Stimulated activated CD4-positive, alpha-beta T cell treated with anti-CD3 and anti-CD28 coated beads, Interleukin-12 subunit alpha, Interleukin-12 subunit beta, amount 100 ng/mL, for 4 hours (primary cell): ENCODE data around the gene PGLYRP4.
"Not testable (repeated sequence)": the region's sequence is repeated elsewhere in the genome, so short reads cannot be mapped to it uniquely, and the experiment has no call there.

Experiments used
- DNase-seq: peaks from one replicate; pipeline ENCODE4 v3.0.0-alpha.2; 2020

The PGLYRP4 gene

DNA sequence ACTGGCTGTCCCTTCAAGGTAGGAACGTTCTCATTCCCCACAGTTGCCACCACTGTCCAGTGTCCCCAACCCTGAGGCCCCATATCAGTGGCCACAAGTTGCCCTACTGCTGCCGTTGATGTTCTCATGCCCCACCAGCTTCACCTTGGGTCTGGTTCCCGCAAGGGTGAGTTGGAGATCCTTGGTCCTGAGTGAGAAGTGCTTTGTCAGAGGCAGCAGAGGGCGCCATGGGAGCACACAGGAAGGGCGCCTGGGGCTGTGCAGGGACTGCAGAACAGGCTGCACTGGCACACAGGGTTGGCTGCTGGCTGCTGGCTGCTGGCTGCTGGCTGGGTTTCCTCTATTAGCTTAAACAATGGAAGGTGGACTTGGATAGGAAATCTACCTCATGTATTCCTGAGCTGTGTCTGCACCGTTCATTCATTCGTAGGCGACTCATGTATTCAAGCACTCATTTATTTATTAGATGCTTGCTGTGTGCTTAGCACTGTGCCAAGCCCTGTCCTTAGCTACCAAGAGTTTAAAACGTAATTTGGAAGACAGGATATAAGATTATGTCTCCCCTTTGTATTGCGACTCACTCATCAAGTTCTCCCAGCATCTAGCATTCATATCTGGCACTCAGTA, 6.9 kb upstream of the PGLYRP4 start:
- DNase-seq, result peak; percentile 25

DNA sequence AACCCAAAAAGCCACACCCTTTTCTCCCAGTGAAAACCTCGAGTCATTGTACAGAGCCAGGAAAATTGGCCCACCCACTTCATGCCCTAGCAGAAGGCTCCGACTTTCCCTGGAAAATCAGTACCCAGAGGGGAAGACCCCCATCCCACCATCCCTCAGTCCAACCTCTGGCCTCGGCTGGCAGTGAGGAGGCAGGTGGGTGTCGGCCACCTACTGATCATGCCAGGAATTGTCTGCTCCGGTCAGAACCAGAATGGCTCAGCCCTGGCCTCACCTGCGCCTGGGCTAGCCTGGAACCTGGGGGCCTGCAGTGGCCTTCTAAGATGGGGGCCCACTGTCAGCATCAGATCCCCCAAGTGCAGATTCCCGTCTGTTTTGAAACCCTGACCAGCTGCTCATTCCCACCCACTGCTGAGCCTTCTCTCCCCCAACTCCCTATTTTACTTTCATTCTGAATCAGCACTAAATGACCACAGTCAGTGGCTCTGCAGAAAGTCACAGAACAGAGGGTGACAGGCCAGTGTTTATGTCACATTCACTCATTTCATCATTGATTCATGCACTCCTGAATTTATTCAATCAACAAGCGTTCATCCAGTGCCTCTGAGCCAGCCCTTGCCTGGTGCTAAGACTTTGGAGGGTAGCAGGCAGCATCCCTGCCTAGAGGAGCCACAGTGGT, 6.0 kb upstream of the PGLYRP4 start:
- no peak for DNase-seq

DNA sequence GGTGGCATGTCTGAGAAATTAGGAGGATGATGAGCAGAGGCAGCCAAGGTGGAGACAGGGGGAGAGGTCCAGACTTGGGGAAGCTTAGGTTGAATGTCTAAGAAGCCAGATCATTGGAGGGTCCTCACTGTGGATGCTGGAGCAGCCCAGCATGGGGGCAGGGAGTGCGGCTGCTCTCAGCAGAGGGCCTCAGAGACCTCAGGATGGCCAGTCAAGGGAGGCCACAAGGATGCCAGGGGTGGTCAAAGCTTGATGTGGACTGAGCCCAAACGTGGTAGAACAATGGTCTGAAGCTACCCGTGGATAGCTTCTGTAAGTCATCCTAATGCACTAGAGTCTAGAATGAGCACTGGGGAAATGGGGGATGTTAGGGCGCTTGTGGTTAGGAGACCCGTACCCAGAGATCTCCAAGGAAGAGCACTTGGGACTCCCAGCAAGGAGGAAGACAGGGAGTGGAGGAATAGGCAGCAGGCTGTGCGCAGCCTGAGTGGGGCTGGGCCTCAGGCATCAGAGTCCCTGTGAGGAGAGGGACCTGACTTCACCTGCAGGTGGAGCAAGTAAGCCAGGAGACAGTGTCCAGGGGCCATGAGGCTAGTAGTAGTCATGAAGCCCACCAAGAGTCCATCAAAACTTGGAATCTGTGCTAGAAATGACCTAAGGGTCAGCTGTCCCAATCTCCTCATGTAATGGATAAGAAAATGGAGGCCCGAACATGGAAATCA, 4.7 kb upstream of the PGLYRP4 start:
- no peak for DNase-seq

DNA sequence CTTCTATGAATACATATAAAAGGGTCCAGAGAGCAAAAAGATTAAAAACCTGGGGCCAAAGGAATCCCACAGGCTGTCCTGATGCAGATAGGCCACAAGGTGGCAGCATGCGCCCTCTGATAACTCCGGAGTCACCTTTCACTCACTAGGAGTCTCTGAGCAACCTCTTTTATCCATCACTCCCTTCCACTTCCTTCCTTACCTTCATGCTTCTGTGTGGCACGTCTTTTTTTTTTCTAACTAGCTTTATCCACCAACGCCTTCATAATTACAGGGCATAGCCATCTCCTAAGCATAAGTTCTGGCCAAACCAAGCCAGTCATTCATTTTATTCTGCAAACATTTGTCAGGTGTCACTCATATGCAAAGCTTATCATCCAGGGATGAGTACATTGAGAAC, 3.9 kb upstream of the PGLYRP4 start:
- peak; percentile 58 for DNase-seq

DNA sequence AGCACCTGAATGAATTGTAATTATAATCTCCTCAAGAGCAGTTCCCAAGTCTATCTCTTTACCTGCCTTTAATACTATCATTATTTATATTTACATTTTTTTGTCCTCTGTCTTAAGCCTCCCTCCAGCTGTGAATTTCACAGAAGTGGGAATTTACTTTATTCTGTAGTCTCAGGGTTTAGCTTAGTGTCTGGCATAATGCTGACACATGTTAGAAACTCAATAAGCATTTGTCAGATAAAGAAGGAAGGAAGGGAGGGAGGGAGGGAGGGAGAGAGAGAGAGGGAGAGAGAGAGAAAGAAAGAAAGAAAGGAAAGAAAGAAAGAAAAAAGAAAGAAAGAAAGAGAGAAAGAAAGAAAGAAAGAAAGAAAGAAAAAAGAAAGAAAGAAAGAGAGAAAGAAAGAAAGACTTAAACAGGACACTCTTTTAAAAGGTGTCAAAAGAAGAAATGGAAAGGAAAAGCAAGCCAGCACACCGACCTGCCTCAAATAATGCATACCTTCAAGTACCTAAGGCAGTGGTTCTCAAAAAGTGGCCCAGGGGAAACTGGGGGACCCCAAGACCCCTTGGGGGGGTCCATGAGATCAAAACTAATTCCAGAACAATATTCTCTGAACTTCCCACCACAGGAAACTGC, 1.8 kb upstream of the PGLYRP4 start:
- no peak for DNase-seq

DNA sequence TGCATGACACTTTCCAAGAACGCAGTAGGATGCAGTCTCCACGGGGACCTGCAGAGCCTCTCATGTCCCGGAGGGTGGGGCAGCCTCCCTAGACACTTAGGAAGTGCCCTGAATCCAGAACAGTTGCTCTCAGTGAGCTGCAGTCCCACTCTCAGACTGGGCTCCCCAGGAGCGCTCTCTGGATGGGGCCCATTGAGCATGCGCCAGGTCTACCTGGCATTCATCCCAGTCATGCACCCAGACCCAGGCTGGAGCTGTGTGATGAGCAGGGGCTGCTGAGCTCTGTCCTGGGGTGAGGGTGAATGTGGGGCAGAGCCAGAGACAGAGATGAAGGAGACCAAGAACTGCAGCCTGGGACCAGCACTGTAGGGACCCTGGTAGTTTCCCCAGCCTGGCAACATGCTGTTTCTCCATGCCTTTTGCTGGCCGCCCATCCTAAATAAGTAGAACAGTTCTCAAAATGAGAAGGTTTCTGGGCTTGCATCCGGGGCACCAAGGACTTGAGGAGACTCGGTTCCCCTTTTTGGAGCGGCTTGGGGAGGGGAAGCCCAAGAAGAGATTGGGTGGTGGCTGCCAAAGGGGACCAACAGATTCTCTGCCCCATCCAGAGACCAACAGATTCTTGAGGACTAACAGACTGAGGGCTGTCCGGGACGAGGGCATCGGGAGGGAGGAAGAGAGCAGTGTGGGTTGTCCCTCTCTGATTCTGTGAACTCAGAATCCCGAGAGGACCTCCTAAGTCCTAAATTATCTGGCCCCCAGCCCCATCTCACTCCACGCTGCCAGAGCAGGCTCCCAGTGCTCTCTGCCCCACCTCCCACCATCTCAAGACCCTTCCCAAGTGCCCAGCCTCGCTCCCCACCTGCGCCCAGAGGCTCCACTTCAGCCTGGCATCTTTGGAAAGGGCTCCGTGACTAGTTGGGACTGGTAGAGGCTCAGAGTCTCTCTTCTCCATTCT, 1.0 kb upstream of the PGLYRP4 start:
- no peak for DNase-seq

DNA sequence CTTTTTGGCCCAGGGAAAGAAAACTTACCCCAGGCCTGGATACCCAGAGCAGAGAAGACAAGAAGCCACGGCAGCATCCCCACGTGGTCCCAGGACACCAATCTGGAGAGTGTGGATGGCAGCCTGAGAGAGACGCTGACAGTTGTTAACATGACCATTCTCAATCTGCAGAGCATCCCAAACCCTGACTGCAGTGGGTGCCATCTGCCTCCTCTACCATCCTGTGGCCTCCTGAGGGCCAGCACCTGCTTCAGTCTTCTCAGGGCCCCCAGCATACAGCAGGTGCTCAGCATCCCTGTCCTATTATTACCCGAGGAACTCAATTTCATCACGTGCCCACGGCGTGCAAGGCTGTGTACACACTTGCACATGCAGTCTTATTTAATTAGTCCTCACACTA, 785 bp downstream of the PGLYRP4 start:
- DNase-seq, result no peak

DNA sequence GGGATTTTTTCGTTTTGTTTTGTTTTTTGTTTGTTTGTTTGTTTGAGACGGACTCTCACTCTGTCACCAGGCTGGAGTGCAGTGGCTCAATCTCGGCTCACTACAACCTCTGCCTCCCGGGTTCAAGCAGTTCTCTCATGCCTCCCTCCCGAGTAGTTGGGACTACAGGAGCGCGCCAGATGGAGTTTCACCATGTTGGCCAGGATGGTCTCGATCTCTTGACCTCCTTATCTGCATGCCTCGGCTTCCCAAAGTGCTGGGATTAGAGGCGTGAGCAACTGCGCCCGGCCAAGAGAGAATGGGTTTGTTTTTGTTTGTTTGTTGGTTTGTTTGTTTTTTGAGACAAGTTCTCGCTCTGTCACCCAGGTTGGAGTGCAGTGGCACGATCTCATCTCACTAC, 1.6 kb downstream of the PGLYRP4 start:
- DNase-seq, result not testable (repeated sequence)

DNA sequence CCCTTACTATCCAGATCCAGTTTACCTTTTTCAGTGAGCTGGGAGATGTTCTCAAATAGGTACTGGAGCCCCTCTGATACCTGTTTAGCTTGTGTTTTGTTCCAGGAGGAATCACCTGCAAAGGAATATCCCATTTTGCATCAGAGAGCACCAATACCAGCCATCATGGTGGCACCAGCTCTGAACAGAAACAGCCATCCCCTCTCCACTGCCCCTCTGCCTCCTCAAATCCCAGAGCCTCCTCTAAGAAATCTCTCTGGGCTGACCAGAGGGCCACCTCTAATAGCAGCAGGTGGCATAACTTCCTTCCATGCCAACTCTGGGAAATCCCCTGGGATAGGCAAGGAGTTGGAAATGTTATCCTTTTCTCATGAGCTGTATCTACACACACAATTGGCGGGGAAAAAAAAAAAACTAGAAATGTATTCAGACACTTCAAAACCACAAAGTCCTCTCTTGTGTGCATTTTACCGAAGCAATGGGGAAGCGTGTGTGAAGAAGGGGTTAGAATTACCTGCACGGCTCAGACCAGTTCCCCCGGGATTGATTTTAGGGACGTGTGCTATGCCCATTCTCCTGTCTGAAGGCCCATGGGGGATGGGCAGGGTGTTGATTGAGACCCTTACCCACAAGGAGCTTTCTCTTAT, 2.4 kb downstream of the PGLYRP4 start:
- no peak for DNase-seq

DNA sequence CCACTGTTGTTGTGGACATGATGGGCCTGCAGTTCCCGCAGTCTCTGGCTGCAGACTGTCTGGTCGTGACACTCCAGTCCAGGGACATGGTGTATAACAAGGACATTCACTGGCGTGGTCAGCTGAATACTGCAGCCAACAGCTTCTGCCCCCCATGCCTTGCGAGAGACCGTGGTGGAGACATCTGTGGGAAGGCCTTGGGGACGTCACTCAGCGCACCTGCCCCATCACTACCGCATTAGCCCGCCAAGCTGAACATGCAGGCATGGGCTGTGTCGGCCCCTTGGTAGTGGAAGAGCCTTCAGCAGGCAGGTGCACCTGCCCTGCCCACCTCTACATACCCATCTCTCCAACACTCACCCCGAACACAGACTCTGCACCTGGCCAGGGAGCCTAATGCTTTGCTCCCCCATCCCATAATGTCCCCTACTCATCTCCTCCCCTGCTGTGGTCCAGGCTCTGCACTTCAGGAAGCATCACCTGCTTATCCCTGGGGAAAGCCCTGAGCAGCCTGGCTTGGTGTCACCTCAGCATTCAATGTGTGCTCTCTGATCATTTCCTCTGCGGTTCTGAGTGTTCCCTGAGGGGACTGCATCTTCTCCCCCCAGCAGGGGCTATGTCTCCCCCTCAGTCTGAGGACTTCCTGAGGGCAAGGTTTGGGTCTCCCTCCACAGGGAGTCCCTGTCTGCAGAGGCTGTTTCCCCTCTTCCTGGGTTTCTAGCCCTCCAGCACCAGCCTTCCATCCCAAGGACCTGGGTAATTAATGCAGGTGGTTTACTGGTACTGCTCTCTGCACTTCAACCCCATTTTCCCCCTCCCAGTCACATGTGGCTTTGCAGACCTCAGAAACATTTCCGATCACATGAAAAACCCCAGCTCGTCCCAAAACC, 3.2 kb downstream of the PGLYRP4 start:
- DNase-seq, result no peak

DNA sequence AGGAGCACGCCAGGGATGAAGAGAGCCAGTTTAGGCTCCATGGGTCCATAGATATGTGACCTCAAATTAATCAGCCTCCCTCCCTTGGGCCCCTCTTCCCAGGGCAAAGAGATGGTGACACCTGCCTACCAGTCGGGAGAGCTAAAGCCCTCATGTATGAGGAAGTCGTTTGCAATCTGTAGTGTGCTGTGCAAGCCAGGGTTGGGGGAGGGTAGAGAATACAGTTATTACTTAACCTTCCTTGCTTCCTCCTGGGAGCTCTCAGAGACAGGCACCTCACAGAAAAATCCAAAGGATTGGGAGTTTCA, 4.0 kb downstream of the PGLYRP4 start:
- no peak for DNase-seq

DNA sequence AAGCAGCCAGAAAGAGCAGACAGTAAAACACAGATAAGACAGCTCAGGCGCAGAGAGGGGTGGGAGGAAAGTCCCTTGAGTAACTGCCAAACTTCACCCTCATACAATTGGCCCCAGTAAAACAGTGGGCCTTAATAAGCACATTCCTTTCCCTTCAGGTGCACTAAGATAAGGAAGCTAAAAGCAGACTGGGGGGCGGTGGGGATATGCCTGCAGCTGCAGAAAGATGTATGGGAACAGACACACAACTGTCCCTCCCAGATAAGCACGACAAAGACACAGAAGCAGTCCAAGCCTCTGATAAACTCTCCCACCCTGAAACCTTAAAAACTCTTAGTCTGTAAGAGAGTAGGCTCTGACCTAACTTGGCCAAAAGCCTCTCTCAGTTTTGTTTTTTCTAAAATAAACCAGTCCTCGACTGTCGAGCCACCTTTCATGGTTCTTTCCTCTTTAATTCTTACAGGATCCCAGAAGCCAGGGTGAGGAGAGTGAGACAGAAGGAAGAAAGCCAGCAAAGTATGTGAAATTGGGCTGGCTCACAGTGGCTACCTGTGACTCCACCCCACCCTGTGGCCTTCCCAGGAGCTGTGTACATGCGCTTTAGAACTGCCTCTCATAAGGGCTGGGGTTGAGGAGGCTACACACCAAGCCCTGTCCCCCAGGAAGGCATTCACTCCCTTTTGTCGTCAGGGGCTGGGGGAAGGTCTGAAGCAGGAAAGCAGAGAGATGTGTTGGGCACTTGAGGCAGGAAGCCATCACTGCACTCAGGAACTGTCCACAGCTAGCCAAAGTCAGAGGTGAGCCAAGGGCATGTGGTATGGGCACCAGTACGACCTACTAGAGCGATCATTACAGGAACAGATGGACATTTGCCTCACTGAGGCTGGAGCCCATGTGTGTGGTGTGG, 4.6 kb downstream of the PGLYRP4 start:
- DNase-seq, result no peak

DNA sequence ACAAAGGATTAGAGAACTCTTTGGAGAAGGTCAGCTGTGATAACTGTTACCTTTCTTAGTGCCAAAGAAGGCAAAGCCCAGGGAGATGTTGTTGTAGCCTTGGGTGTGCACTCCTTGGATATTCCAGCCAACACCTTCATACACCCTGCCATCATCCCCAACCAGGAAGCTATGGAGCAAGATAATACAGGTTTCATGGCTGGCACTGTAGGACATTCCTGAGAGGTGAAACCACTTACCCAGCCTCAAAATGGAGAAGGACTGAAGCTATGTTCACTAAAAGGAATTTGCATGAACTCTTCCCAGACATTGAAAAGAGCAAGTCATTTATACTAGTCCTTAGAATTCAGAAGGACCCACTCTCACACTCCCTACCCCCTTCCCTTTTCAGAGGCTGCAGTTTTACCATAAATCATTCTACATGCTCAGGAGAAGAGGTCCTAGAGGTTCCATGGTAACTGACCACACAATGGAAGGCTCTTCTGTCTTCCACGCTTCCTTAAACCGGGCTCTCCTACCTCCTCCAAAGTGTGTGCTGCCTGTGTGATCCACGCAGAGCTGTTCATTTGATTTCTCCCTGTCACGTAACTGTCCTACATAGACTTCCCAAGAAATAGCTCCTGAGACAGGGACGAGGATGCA, 5.5 kb downstream of the PGLYRP4 start:
- DNase-seq, result no peak

DNA sequence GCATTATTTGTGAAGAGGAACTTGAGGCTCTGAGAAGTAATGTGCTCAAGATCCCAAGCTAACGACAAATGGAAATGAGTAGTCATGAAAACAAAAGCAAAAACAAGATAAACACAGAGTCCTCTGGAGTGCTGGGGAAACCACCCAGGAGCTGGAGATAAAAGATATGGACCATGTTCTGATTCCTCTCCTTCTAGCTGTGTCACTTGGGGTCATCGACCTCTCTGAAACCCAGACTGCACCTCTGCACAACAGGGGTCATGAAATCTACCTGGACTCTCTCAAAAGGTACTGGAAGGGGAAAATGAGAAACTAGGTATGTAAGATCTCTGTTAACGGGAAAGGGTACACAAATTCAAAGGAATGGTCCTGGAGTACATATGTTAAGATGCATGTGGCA, 6.5 kb downstream of the PGLYRP4 start:
- DNase-seq, result no peak

DNA sequence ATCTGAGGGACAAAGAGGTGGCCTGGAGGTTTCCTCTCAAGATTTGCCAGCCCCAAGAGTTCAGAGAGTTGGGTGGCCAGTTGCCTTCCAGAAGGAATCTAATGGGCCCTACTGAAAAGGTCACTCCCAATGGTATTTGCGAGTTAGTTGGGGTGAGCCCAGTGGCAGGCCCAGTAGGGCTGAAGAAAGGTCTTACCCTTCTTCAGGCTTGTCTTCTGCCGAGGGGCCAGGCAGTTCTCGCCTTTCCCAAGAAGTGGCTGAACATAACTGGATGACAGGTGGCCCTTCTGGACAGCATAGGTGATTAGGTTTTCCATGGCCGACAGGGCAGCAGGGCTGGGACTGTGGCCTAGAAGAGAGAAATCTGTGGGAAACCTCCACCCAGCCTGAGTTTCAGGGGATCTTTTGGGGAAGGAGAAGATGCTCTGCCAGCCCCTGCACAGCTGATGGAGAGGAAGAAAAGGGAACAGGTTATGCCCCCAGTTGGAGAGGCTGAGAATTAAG, 7.2 kb downstream of the PGLYRP4 start:
- DNase-seq, result no peak

DNA sequence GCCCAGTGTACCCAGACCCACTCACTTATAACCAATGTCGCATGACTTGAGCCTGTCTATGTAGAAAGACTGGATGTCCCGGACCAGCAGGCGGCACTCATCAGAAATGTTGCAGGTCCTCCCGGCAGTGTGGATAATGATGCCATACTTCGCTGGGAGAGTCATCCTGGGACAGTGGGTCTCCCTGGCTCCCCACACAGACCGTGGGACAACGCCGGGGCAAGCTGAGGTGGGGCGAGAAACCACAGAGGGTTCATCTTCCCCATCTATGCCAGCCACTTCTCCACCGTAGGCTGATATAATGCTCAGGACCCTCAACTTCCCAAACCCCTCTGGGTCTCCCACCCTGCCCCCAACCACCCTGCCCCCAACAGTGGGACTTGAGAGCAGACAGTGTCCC, 8.3 kb downstream of the PGLYRP4 start:
- DNase-seq, result no peak

DNA sequence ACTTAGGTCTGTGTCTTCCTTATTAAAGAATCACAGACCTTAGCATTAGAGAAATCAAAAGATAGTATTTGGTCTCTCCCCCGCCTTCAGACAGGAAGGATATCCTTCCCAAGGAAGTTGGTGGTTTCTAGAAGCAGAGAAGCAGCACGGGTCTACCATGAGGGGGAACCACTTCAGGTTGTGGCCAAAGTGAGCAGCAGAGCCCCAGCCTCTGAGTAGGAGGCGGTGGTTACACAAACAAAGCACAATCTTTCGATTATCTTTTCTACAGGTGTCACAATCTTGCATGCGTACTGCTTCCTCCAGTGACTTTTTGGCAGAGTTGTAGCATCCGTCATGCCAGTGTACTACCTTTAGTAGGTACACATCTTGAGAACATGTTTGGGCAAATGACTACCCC, 8.8 kb downstream of the PGLYRP4 start:
- no peak for DNase-seq

DNA sequence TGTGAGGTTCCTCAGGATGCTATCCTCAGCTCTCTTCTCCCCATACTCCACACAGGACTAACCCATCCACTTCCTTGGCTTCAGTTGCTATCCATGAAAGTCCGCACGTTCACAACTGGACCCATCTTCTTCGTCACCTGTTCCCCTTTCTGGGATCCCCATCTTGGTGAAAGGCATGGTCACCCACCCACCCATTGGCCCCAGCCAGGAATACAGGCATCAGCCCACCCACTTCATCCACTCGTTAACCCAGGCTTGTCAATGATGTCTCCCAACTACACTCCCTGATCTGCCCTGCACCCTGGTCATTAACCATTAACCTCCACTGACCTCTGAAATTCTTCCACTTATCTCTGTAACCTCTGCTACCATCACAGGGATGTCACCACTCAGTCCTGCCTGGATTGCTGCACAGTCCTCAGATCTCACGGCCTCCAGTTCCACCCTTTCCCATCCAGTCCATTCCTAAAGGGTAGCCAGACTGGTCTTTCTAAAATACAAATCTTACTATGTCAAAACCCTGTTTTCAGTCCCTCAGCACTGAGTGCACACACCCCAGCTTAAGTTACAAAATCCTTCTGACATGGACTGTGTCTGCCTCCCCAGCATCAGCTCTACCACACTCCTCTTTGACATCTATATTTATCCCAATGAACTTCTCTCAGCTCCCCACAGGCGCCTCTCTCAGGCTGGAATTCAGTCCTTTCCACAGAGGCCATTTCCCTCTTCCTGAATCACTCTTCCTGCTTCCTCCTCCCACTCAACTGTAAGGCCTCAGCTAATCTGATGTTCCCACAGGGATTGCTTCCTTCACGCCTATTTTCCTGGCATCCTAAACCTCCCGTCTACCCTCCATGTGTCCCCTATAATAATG, 10.4 kb downstream of the PGLYRP4 start:
- no peak for DNase-seq
